ENCODE results near the gene GPR107. TPM values are rescaled to one million over a fixed set of nuclear protein-coding genes. Genes with fewer than 3 reads are reported as not detected.

The GPR107 gene
- total RNA-seq, 6 donors from 2014 or later, result 26.5 to 44.4 (median 35.3) TPM

- Histone ChIP-seq H3K27me3 (no peaks in the 10 kb centered on the region), H3K36me3 (peaks cover 5 to 87% (median 43%) of the 10 kb centered on the region in 4 donors), H3K9me3 (no peaks in the 10 kb centered on the region), H3K27ac (peak overlapping the region in 1 of 4 donors; percentile 13), H3K4me1 (peaks cover 8 to 23% (median 18%) of the 10 kb centered on the region in 4 donors), H3K4me3 (no peak overlapping the region)
- ATAC-seq (ENCODE audit: low FRiP score in 2 of 2) (no peak), DNase-seq (no peak)
- 52 to 72% methylated on average over 4 of the region's 4 CpGs for WGBS, 2 donors
- no peak for TF ChIP-seq EP300 (IDR thresholded peaks at IDR 0.05)
- TF ChIP-seq POLR2AphosphoS5 (IDR thresholded peaks at IDR 0.05), result no peak
These were observed 73.2 kb downstream of the GPR107 start for GRCh38 chr9:130126721-130127433.

GRCh38 chr9:130128251-130128650 is 74.5 kb downstream of the GPR107 start:
- TF ChIP-seq, protein P1, sequence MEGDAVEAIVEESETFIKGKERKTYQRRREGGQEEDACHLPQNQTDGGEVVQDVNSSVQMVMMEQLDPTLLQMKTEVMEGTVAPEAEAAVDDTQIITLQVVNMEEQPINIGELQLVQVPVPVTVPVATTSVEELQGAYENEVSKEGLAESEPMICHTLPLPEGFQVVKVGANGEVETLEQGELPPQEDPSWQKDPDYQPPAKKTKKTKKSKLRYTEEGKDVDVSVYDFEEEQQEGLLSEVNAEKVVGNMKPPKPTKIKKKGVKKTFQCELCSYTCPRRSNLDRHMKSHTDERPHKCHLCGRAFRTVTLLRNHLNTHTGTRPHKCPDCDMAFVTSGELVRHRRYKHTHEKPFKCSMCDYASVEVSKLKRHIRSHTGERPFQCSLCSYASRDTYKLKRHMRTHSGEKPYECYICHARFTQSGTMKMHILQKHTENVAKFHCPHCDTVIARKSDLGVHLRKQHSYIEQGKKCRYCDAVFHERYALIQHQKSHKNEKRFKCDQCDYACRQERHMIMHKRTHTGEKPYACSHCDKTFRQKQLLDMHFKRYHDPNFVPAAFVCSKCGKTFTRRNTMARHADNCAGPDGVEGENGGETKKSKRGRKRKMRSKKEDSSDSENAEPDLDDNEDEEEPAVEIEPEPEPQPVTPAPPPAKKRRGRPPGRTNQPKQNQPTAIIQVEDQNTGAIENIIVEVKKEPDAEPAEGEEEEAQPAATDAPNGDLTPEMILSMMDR (IDR thresholded peaks at IDR 0.05), result no peak
- TF ChIP-seq POLR2A (IDR thresholded peaks at IDR 0.05), result no peak
- peak in 1 of 2 donors; percentile 31 for TF ChIP-seq POLR2AphosphoS5 (IDR thresholded peaks at IDR 0.05)
- no peak for TF ChIP-seq EP300 (IDR thresholded peaks at IDR 0.05)
- Histone ChIP-seq H3K36me3 (peaks cover 5 to 74% (median 39%) of the 10 kb centered on the region in 4 donors), H3K4me1 (peaks cover 8 to 23% (median 18%) of the 10 kb centered on the region in 4 donors), H3K4me3 (no peak overlapping the region), H3K27ac (peak overlapping the region; percentile 60 to 75 (median 70)), H3K27me3 (no peaks in the 10 kb centered on the region), H3K9me3 (no peaks in the 10 kb centered on the region)
- ATAC-seq (ENCODE audit: low FRiP score in 2 of 2), result peak in 1 of 2 donors; percentile 38
- 51 to 64% methylated on average over 6 of the region's 6 CpGs for WGBS, 2 donors
- DNase-seq, result peak in 1 of 2 donors; percentile 45

GRCh38 chr9:130128733-130129431 is 75.2 kb downstream of the GPR107 start:
- H3K27me3 ChIP-seq, result no peaks in the 10 kb centered on the region
- H3K27ac ChIP-seq, result peak overlapping the region; percentile 60 to 75 (median 70)
- ATAC-seq (ENCODE audit: low FRiP score in 2 of 2), result peak; percentile 79 to 87
- no peaks in the 10 kb centered on the region for H3K9me3 ChIP-seq
- WGBS, 2 donors, result 62 to 64% methylated on average over 14 of the region's 14 CpGs
- no peak overlapping the region for H3K4me3 ChIP-seq
- DNase-seq, result peak in 1 of 2 donors; percentile 71
- peaks cover 5 to 68% (median 42%) of the 10 kb centered on the region in 4 donors for H3K36me3 ChIP-seq
- TF ChIP-seq POLR2A (IDR thresholded peaks at IDR 0.05), result no peak
- TF ChIP-seq, protein P1 (IDR thresholded peaks at IDR 0.05), result no peak
- TF ChIP-seq POLR2AphosphoS5 (IDR thresholded peaks at IDR 0.05), result no peak
- TF ChIP-seq EP300 (IDR thresholded peaks at IDR 0.05), result no peak
- H3K4me1 ChIP-seq, result peaks cover 8 to 23% (median 18%) of the 10 kb centered on the region in 4 donors

- Histone ChIP-seq H3K9me3 (no peaks in the 10 kb centered on the region), H3K27ac (peak overlapping the region; percentile 60 to 75 (median 70)), H3K36me3 (peaks cover 5 to 69% (median 42%) of the 10 kb centered on the region in 4 donors), H3K4me3 (no peak overlapping the region), H3K27me3 (no peaks in the 10 kb centered on the region), H3K4me1 (peaks cover 8 to 23% (median 18%) of the 10 kb centered on the region in 4 donors)
- TF ChIP-seq POLR2AphosphoS5 (IDR thresholded peaks at IDR 0.05) (peak; percentile 27 to 33), EP300 (IDR thresholded peaks at IDR 0.05) (no peak)
- ATAC-seq (ENCODE audit: low FRiP score in 2 of 2), result no peak
- peak in 1 of 2 donors; percentile 54 for DNase-seq
- WGBS, 2 donors, result 82 to 89% methylated on average over 18 to 22 of the region's 22 CpGs
These were observed 75.8 kb downstream of the GPR107 start for GRCh38 chr9:130129432-130130061.

DNA sequence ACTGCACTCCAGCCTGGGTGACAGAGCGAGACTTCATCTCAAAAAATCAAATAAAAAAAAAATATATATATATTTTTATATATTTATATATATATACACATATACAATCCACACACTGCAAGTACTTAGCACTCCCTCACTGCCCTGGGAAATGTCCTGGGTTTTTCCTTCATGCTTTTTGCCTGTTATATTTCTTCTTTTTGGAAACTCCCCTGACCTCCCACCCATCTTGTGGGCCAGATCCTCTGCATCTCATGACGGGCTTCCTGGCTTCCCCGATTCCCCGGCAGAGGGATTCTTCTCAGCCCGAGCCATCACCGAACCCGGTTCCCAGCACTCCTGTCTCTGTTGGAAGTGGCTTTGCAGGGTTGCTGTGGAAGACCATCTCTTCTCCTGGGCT is 79.0 kb downstream of the GPR107 start:
- Histone ChIP-seq H3K4me3 (no peak overlapping the region), H3K9me3 (no peaks in the 10 kb centered on the region), H3K36me3 (peaks cover 5 to 71% (median 49%) of the 10 kb centered on the region in 4 donors), H3K27me3 (no peaks in the 10 kb centered on the region), H3K27ac (no peak overlapping the region), H3K4me1 (peaks cover 5 to 24% (median 12%) of the 10 kb centered on the region in 4 donors)
- TF ChIP-seq POLR2AphosphoS5 (IDR thresholded peaks at IDR 0.05) (no peak), POLR2A (IDR thresholded peaks at IDR 0.05) (no peak), EP300 (IDR thresholded peaks at IDR 0.05) (no peak)
- TF ChIP-seq, protein P1 (IDR thresholded peaks at IDR 0.05), result no peak
- 97 to 99% methylated on average over 7 of the region's 7 CpGs for WGBS, 2 donors
- ATAC-seq (ENCODE audit: low FRiP score in 2 of 2), result no peak
- DNase-seq, result no peak
